K562 (cell line): ENCODE data around the gene GBA2. TPM values are rescaled to one million over a fixed set of nuclear protein-coding genes. Genes with fewer than 3 reads are reported as not detected.

Source experiments
- BRF1 ChIP-seq: IDR thresholded peaks from 3 replicates; pipeline ENCODE4 v1.6.1; 2011; ENCODE audit warnings: borderline replicate concordance, mild to moderate bottlenecking; ENCODE audit not compliant: insufficient read length; ENCODE audit errors: extremely low read depth
- CHD1 ChIP-seq: fragments of 200-600 bp; sonication (generic); IDR thresholded peaks from one replicate; pipeline ENCODE4 v1.6.1; 2012; ENCODE audit warnings: mild to moderate bottlenecking, moderate library complexity, low read length, inconsistent platforms
- E2F3 ChIP-seq: fragments of 250-450 bp; sonication (Bioruptor Pico); IDR thresholded peaks from 2 replicates; pipeline ENCODE4 v1.4.0; 2020; ENCODE audit warnings: mild to moderate bottlenecking
- E2F4 ChIP-seq: sonication (generic); formaldehyde crosslinking; IDR thresholded peaks from 2 replicates; pipeline ENCODE4 v1.8.0; 2022; ENCODE audit warnings: mild to moderate bottlenecking, low read depth, missing genetic modification reagents
- ESRRA ChIP-seq: fragments of 450-650 bp; IDR thresholded peaks from 2 replicates; pipeline ENCODE4 v1.6.1; 2014; ENCODE audit warnings: low read depth, mild to moderate bottlenecking, moderate library complexity, borderline replicate concordance
- ETV1 ChIP-seq: fragments of 450-650 bp; conservative IDR thresholded peaks from 2 replicates; pipeline ENCODE4 v1.6.1; 2016; ENCODE audit warnings: missing genetic modification characterization, control low read depth, low read depth, missing compliant biosample characterization
- HMGN3 ChIP-seq: IDR thresholded peaks from 2 replicates; pipeline ENCODE4 v1.6.1; 2011; ENCODE audit warnings: borderline replicate concordance, low read depth, mild to moderate bottlenecking, mixed read lengths, low read length; ENCODE audit not compliant: insufficient read length; ENCODE audit errors: extremely low read depth
- MYBL2 ChIP-seq, 2 experiments: fragments of 450-650 bp in 1 of 2; sonication (generic) in 1 of 2; formaldehyde crosslinking in 1 of 2; IDR thresholded peaks; 2 replicates each; pipeline versions ENCODE4 v1.6.1 to v1.8.1; 2017 to 2022; ENCODE audit warnings: borderline replicate concordance in 1 of 2, inconsistent platforms in 1 of 2, low read depth in 1 of 2, mild to moderate bottlenecking in 1 of 2, missing genetic modification reagents in 1 of 2, moderate library complexity in 1 of 2
- PKNOX1 ChIP-seq: fragments of 450-650 bp; IDR thresholded peaks from 2 replicates; pipeline ENCODE4 v1.6.1; 2016
- PTRF ChIP-seq: fragments of 450-650 bp; IDR thresholded peaks from 2 replicates; pipeline ENCODE4 v1.6.1; 2016; ENCODE audit warnings: mild to moderate bottlenecking, missing genetic modification characterization, missing compliant biosample characterization
- PTTG1 ChIP-seq: fragments of 450-650 bp; IDR thresholded peaks from 2 replicates; pipeline ENCODE4 v1.6.1; 2016; ENCODE audit warnings: low read depth, mild to moderate bottlenecking, missing genetic modification characterization, missing compliant biosample characterization
- REST ChIP-seq, 2 experiments: fragments of 450-650 bp; formaldehyde crosslinking in 1 of 2; IDR thresholded peaks; 2 replicates each; pipeline versions ENCODE4 v1.4.0 to v1.6.1; 2014 to 2020; ENCODE audit warnings: mild to moderate bottlenecking in 2 of 2, borderline replicate concordance in 1 of 2, low read depth in 1 of 2
- SAP30 ChIP-seq: fragments of 200-600 bp; sonication (generic); IDR thresholded peaks from 2 replicates; pipeline ENCODE4 v1.6.1; 2012; ENCODE audit warnings: borderline replicate concordance, low read depth, mild to moderate bottlenecking, moderate library complexity, low read length, control low read depth, inconsistent platforms; ENCODE audit not compliant: insufficient read depth, poor library complexity, severe bottlenecking
- TAL1 ChIP-seq: fragments of 450-650 bp; IDR thresholded peaks from 2 replicates; pipeline ENCODE4 v1.6.1; 2016; ENCODE audit warnings: mild to moderate bottlenecking
- TARDBP ChIP-seq: fragments of 450-650 bp; IDR thresholded peaks from 2 replicates; pipeline ENCODE4 v1.6.1; 2016
- TSC22D4 ChIP-seq: fragments of 450-650 bp; IDR thresholded peaks from 2 replicates; pipeline ENCODE4 v1.6.1; 2016; ENCODE audit warnings: missing genetic modification characterization, missing biosample characterization, control low read depth
- ZNF644 ChIP-seq: fragments of 200-800 bp; sonication (Bioruptor generic); IDR thresholded peaks from 2 replicates; pipeline ENCODE4 v1.6.1; 2016; ENCODE audit warnings: low read depth, missing genetic modification characterization, missing compliant biosample characterization
- polyA plus RNA-seq, 8 experiments: library from polyadenylated mRNA; depleted of rRNA in 4 of 8; stranded (reverse) in 5 of 8; unstranded in 3 of 8; fragments of >200 nt; fragmentation: Nextera tagmentation in 2 of 8; fragmentation: Illumina TruSeq in 1 of 8; extraction: Ambion mirVana in 2 of 8; extraction: Trizol in 1 of 8; gene quantifications; 2 replicates each; pipeline versions ENCODE4 v1.2.1 to v1.2.3, GENCODE V29; 2011 to 2014; ENCODE audit warnings: inconsistent platforms in 1 of 8, missing spikeins in 1 of 8
- total RNA-seq, 7 experiments: library from RNA; depleted of rRNA in 6 of 7; stranded (reverse); fragments of >200 nt in 6 of 7; fragmentation: Illumina TruSeq in 2 of 7; extraction: Trizol in 2 of 7; gene quantifications; 2 replicates each; pipeline versions ENCODE4 v1.2.1 to v1.2.3, GENCODE V29; 2011 to 2021; ENCODE audit warnings: low replicate concordance in 1 of 7

The GBA2 gene
- total and polyA plus RNA-seq, 9 of the 15 experiments (the other 6 are each of a cell fraction or from before 2014, with no cell fraction given): 14.1 to 60.4 (median 32.1) TPM

- TF ChIP-seq SAP30: no peak
- TF ChIP-seq TSC22D4: no peak
- peak; percentile 56; the same call in 1 of the 2 replicates for TF ChIP-seq ETV1 (tag)
- no peak for TF ChIP-seq CHD1
- no peak for TF ChIP-seq E2F4 (CRISPR knock-in tag)
- TF ChIP-seq MYBL2 (IDR thresholded peaks at IDR 0.05; ENCODE audit: low read depth): no peak
- no peak for TF ChIP-seq MYBL2 (CRISPR knock-in tag; IDR thresholded peaks at IDR 0.05; ENCODE audit: borderline replicate concordance)
- TF ChIP-seq E2F3: no peak
- peak; percentile 97 for TF ChIP-seq ESRRA
- no peak for TF ChIP-seq PTRF (tag)
- no peak for TF ChIP-seq PTTG1
- TF ChIP-seq TAL1: no peak
- TF ChIP-seq HMGN3: peak; percentile 66
- no peak for TF ChIP-seq ZNF644 (tag)
- no peak for TF ChIP-seq TARDBP
- TF ChIP-seq REST (IDR thresholded peaks at IDR 0.05; ENCODE audit: borderline replicate concordance): no peak
- TF ChIP-seq REST (CRISPR knock-in tag; IDR thresholded peaks at IDR 0.05; ENCODE audit: low read depth): no peak
- TF ChIP-seq BRF1: no peak
- TF ChIP-seq PKNOX1: no peak
Observed at GRCh38 chr9:35748858-35749514, at the start of gene GBA2, which contains the start of gene RGP1 (continued).
